T-cell (primary cell): Measurements from ENCODE around the gene VPS16. TPM values are rescaled to one million over a fixed set of nuclear protein-coding genes. Genes with fewer than 3 reads are reported as not detected.

ENCODE experiments used
- ATAC-seq, 4 experiments: fragments of 200-7000 bp in 3 of 4; fragments of 150-1000 bp in 1 of 4; cut with Tn5 transposase; replicated peaks in 1 of 4; 1 replicate in 3 of 4; 2 replicates in 1 of 4; pipeline ENCODE4 v1.10.0; 2021; ENCODE audit warnings: moderate library complexity in 3 of 4, mild to moderate bottlenecking in 2 of 4, moderate number of reproducible peaks in 1 of 4
- CTCF ChIA-PET, 2 donors: fragments of 300-600 bp; sonication (Branson Sonifier 250); formaldehyde crosslinking; loops; one replicate each; lab custom pipeline; 2022; ENCODE audit warnings: antibody characterized with exemption in 2 of 2; lab: Charles Lee
- POLR2A ChIA-PET, 2 donors: fragments of 300-600 bp; sonication (Branson Sonifier 250); formaldehyde crosslinking; loops; one replicate each; lab custom pipeline; 2022; ENCODE audit warnings: antibody characterized with exemption in 2 of 2; lab: Charles Lee
- DNase-seq, 35 experiments: peaks; one replicate each; pipeline versions ENCODE4 v3.0.0 to v3.0.0-alpha.2; 2013 to 2023
- H3K27ac ChIP-seq: one replicate; pipeline ENCODE4 v1.5.1; 2013; ENCODE audit warnings: low read length
- H3K27me3 ChIP-seq, 2 experiments: replicated peaks in 1 of 2; 1 replicate in 1 of 2; 2 replicates in 1 of 2; pipeline versions ENCODE4 v1.6.1 to v1.7.0; 2013; ENCODE audit warnings: low read length in 1 of 2, mixed read lengths in 1 of 2; ENCODE audit not compliant: control insufficient read depth in 2 of 2, insufficient read depth in 2 of 2; ENCODE audit errors: extremely low read depth in 1 of 2
- H3K36me3 ChIP-seq, 2 donors: 1 replicate in 1 of 2; 2 replicates in 1 of 2; pipeline versions ENCODE4 v1.6.1 to v1.7.0; 2013; ENCODE audit warnings: low read length in 1 of 2; ENCODE audit not compliant: control insufficient read depth in 2 of 2, insufficient read depth in 1 of 2; ENCODE audit errors: extremely low read depth in 1 of 2
- H3K4me1 ChIP-seq, 2 experiments: 1 replicate in 1 of 2; 2 replicates in 1 of 2; pipeline versions ENCODE4 v1.6.1 to v1.7.0; 2013; ENCODE audit warnings: low read length in 2 of 2, mixed read lengths in 1 of 2; ENCODE audit not compliant: insufficient read depth in 2 of 2, control insufficient read depth in 1 of 2; ENCODE audit errors: extremely low read depth in 1 of 2
- H3K4me3 ChIP-seq, 2 donors: 1 replicate in 1 of 2; 2 replicates in 1 of 2; pipeline versions ENCODE4 v1.5.1 to v1.7.0; 2013; ENCODE audit warnings: mild to moderate bottlenecking in 2 of 2, low read length in 1 of 2, moderate library complexity in 1 of 2; ENCODE audit not compliant: control insufficient read depth in 1 of 2; ENCODE audit errors: extremely low read depth in 1 of 2
- H3K9me3 ChIP-seq: 2 replicates; pipeline ENCODE4 v1.7.0; 2013
- H3K27ac Mint-ChIP-seq, 2 donors: one replicate each; pipeline ENCODE4 v1.8.0; 2020 to 2021; ENCODE audit warnings: mild to moderate bottlenecking in 2 of 2, mixed read lengths in 2 of 2
- H3K27me3 Mint-ChIP-seq, 2 donors: one replicate each; pipeline ENCODE4 v1.8.0; 2021 to 2022; ENCODE audit warnings: mixed read lengths in 2 of 2
- H3K36me3 Mint-ChIP-seq: one replicate; pipeline ENCODE4 v1.8.0; 2021; ENCODE audit warnings: mixed read lengths
- H3K4me1 Mint-ChIP-seq, 3 donors: one replicate each; pipeline ENCODE4 v1.8.0; 2020 to 2022; ENCODE audit warnings: mixed read lengths in 3 of 3, mild to moderate bottlenecking in 1 of 3
- H3K4me3 Mint-ChIP-seq, 3 donors: one replicate each; pipeline ENCODE4 v1.8.0; 2020 to 2022; ENCODE audit warnings: mild to moderate bottlenecking in 3 of 3, mixed read lengths in 3 of 3, moderate library complexity in 3 of 3
- H3K9me3 Mint-ChIP-seq, 3 donors: one replicate each; pipeline ENCODE4 v1.8.0; 2020 to 2022; ENCODE audit warnings: mixed read lengths in 3 of 3
- WGBS: methylation state at CpG from one replicate; pipeline ENCODE4 v1.1.5; 2013; ENCODE audit warnings: missing lambda C conversion rate; ENCODE audit not compliant: insufficient coverage; 5-methylcytosine and 5-hydroxymethylcytosine counted together
- total RNA-seq, 35 experiments: library from RNA in 6 of 35; stranded (reverse) in 6 of 35; fragments of 120-200 nt in 1 of 35; gene quantifications; one replicate each; pipeline versions ENCODE4 v1.2.1 to v1.2.4 and lab custom pipeline; 2013 to 2026

VPS16 gene
- total RNA-seq, 5 donors from 2014 or later (not counting 1 experiment from before 2014, with no cell fraction given), result 44.5 to 72.2 (median 68.2) TPM

GRCh38 chr20:2814076-2814475 is 26.5 kb upstream of the VPS16 start:
- peaks cover 4 to 30% of the 10 kb centered on the region in 2 experiments for H3K27me3 ChIP-seq
- no peak overlapping the region for H3K4me3 Mint-ChIP-seq
- peaks cover 24 to 38% of the 10 kb centered on the region in 2 donors for H3K27me3 Mint-ChIP-seq
- no peak overlapping the region for H3K4me3 ChIP-seq
- no peaks in the 10 kb centered on the region for H3K9me3 ChIP-seq
- H3K36me3 Mint-ChIP-seq, result no peaks in the 10 kb centered on the region
- peaks cover 0 to 7% of the 10 kb centered on the region in 2 experiments for H3K4me1 ChIP-seq
- CTCF ChIA-PET, result interaction anchor here in 1 of 2 donors (0.5 kb wide), 1 partner anchor 24 kb away, joined by 15 read pairs; no protein-coding TSS in a partner anchor
- peaks cover 4 to 10% (median 6%) of the 10 kb centered on the region in 3 donors for H3K9me3 Mint-ChIP-seq
- H3K27ac ChIP-seq, result no peak overlapping the region
- no peak overlapping the region for H3K27ac Mint-ChIP-seq
- no peaks in the 10 kb centered on the region for H3K36me3 ChIP-seq
- ATAC-seq (no peak), DNase-seq (no peak)
- no peaks in the 10 kb centered on the region for H3K4me1 Mint-ChIP-seq
- no CpG with 5 or more reads among the region's 1 CpG for WGBS
- POLR2A ChIA-PET, result no interaction called here

DNA sequence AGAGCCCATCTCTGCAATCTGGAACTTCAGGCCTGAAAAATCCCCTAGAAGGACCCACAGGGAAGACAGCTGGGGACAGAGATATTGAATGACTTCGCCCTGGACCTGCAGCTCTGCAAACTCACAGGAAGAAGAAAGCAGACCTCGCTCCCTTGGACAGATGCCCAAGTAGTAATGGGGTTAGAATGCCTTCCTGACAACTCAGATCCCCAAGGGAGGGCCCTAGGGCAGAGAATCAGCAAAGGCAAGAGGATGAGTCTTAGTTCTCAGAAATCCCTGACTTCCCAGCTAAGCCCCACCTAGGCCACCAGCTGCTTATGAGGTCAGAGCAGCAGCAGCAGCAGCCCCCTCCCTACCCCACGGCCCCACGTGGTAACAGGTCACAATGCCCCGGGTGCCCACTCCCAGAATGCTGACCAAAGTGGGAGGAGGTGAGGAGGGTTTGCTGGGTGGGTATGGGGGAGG is 25.9 kb upstream of the VPS16 start, which contains the start of gene C20orf141:
TSS of gene C20orf141 (plus strand) at position 401 of the 465 bp plus-strand sequence. CDS start 198 bp downstream, outside the sequence.
- H3K27ac Mint-ChIP-seq, result peak within 1 kb of the TSS in 1 of 2 donors; percentile 39
- DNase-seq (no peak), ATAC-seq (no peak)
- Histone ChIP-seq H3K36me3 (no peaks in the 10 kb centered on the region), H3K9me3 (no peaks in the 10 kb centered on the region), H3K4me1 (peaks cover 0 to 7% of the 10 kb centered on the region in 2 experiments), H3K27ac (no peak within 1 kb of the TSS), H3K4me3 (no peak within 1 kb of the TSS), H3K27me3 (peaks cover 4 to 33% of the 10 kb centered on the region in 2 experiments)
- ChIA-PET CTCF (no interaction called here), POLR2A (no interaction called here)
- peaks cover 4 to 10% (median 6%) of the 10 kb centered on the region in 3 donors for H3K9me3 Mint-ChIP-seq
- H3K27me3 Mint-ChIP-seq, result peaks cover 21 to 37% of the 10 kb centered on the region in 2 donors
- no peak within 1 kb of the TSS for H3K4me3 Mint-ChIP-seq
- WGBS, result 17% methylated on average over 1 of the region's 5 CpGs
- no peaks in the 10 kb centered on the region for H3K36me3 Mint-ChIP-seq
- H3K4me1 Mint-ChIP-seq, result no peaks in the 10 kb centered on the region

DNA sequence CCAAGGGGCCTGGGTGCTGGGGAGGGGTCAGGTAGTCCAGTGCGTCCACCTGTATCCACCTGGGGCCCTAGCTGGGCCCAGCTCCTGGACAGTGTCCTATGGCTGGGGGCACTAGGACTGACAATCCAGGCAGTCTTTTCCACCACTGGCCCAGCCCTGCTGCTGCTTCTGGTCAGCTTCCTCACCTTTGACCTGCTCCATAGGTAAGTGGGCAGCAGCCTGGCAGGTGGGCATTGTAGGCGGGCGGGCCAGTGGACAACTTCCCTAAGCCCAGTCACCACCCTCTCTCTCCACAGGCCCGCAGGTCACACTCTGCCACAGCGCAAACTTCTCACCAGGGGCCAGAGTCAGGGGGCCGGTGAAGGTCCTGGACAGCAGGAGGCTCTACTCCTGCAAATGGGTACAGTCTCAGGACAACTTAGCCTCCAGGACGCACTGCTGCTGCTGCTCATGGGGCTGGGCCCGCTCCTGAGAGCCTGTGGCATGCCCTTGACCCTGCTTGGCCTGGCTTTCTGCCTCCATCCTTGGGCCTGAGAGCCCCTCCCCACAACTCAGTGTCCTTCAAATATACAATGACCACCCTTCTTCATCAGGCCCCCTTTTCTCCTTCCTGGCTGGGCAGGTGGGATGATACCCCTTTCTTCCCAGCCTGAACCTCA is 25.2 kb upstream of the VPS16 start:
- Mint-ChIP-seq H3K4me1 (peaks cover 4 to 7% (median 6%) of the 10 kb centered on the region in 3 donors), H3K27me3 (peaks cover 28 to 43% of the 10 kb centered on the region in 2 donors), H3K9me3 (peaks cover 4 to 10% (median 6%) of the 10 kb centered on the region in 3 donors), H3K27ac (peak overlapping the region in 1 of 2 donors; percentile 39), H3K36me3 (no peaks in the 10 kb centered on the region), H3K4me3 (no peak overlapping the region)
- no peaks in the 10 kb centered on the region for H3K36me3 ChIP-seq
- ChIA-PET POLR2A (no interaction called here), CTCF (no interaction called here)
- no peak overlapping the region for H3K27ac ChIP-seq
- WGBS, result 83% methylated on average over 8 of the region's 8 CpGs
- H3K4me3 ChIP-seq, result no peak overlapping the region
- H3K27me3 ChIP-seq, result peaks cover 4 to 34% of the 10 kb centered on the region in 2 experiments
- H3K4me1 ChIP-seq, result peaks cover 0 to 9% of the 10 kb centered on the region in 2 experiments
- ATAC-seq (no peak), DNase-seq (no peak)
- H3K9me3 ChIP-seq, result no peaks in the 10 kb centered on the region

DNA sequence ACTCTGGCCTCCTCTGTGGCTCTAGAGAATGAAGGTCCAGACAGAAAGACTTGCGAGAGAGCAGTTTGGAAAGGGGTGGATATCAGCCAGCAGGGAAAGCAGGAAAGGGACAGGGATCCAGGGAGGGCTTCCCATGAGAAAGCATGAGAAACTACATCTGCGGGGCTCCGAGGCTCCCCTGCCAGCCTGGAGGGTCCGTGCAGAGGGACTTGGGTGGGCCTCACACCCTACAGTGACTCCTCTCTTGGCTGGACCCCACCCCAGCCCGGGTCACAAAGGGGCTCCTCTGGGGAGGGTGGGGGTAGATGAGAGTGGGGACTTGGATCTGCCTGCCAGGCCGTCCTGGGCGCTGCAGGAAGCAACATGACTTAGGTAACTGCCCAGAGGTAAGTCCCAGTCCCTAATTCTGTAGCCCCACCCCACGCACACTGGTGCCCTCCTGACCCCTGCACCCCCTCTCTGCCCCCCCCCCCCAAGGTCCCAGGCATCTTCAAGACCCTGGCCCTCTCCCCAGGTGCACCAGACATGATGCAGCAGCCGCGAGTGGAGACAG is 24.4 kb upstream of the VPS16 start, which contains the start of gene TMEM239:
TSS of gene TMEM239 (plus strand) at position 335 of the 553 bp plus-strand sequence. CDS start at position 526, 191 bp downstream.
- H3K27ac ChIP-seq, result no peak within 1 kb of the TSS
- DNase-seq, result no peak
- peaks cover 0 to 17% of the 10 kb centered on the region in 2 experiments for H3K4me1 ChIP-seq
- ATAC-seq, result no peak
- 78% methylated on average over 6 of the region's 10 CpGs for WGBS
- Mint-ChIP-seq H3K4me3 (no peak within 1 kb of the TSS), H3K27ac (peak within 1 kb of the TSS in 1 of 2 donors; percentile 39), H3K9me3 (peaks cover 4 to 10% (median 6%) of the 10 kb centered on the region in 3 donors), H3K36me3 (no peaks in the 10 kb centered on the region), H3K27me3 (peaks cover 29 to 41% of the 10 kb centered on the region in 2 donors), H3K4me1 (peaks cover 7 to 8% (median 8%) of the 10 kb centered on the region in 3 donors)
- H3K27me3 ChIP-seq, result peaks cover 4 to 41% of the 10 kb centered on the region in 2 experiments
- no peaks in the 10 kb centered on the region for H3K9me3 ChIP-seq
- ChIA-PET POLR2A (no interaction called here), CTCF (no interaction called here)
- H3K4me3 ChIP-seq, result no peak within 1 kb of the TSS
- H3K36me3 ChIP-seq, result no peaks in the 10 kb centered on the region

DNA sequence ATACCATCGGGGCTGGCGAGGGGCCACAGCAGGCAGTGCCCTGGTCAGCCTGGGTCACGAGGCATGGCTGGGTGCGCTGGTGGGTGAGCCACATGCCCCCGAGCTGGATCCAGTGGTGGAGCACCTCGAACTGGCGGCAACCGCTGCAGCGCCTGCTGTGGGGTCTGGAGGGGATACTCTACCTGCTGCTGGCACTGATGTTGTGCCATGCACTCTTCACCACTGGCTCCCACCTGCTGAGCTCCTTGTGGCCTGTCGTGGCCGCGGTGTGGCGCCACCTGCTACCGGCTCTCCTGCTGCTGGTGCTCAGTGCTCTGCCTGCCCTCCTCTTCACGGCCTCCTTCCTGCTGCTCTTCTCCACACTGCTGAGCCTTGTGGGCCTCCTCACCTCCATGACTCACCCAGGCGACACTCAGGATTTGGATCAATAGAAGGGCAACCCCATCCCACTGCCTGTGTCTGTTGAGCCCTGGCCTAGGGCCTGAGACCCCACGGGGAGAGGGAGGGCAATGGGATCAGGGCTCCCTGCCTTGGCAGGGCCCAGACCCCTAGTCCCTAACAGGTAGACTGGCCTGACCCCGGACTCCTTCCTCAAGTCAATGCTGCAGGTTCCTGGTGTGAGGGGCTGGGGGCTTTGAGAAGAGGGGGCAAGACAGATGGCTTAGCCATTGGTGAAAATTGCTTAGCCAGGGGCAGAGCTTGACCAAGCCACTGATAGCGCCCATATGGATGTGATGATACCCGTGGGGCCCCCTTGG is 23.8 kb upstream of the VPS16 start:
- 80% methylated on average over 18 of the region's 20 CpGs for WGBS
- Mint-ChIP-seq H3K9me3 (peaks cover 4 to 9% (median 6%) of the 10 kb centered on the region in 3 donors), H3K4me3 (no peak overlapping the region), H3K27ac (no peak overlapping the region), H3K4me1 (peaks cover 11 to 12% (median 12%) of the 10 kb centered on the region in 3 donors), H3K27me3 (peaks cover 31 to 40% of the 10 kb centered on the region in 2 donors), H3K36me3 (no peaks in the 10 kb centered on the region)
- peaks cover 5 to 43% of the 10 kb centered on the region in 2 experiments for H3K27me3 ChIP-seq
- POLR2A ChIA-PET, result no interaction called here
- no peaks in the 10 kb centered on the region for H3K36me3 ChIP-seq
- peak in 1 of 4 experiments; percentile 24 for ATAC-seq
- peak in 4 of 35 experiments; percentile 12 to 42 (median 18) for DNase-seq
- H3K9me3 ChIP-seq, result no peaks in the 10 kb centered on the region
- H3K4me1 ChIP-seq, result peaks cover 4 to 23% of the 10 kb centered on the region in 2 experiments
- CTCF ChIA-PET, result no interaction called here
- no peak overlapping the region for H3K27ac ChIP-seq
- H3K4me3 ChIP-seq, result no peak overlapping the region

- CTCF ChIA-PET, result no interaction called here
- POLR2A ChIA-PET, result no interaction called here
- H3K4me3 ChIP-seq, result no peak overlapping the region
- H3K27me3 Mint-ChIP-seq, result peaks cover 26 to 35% of the 10 kb centered on the region in 2 donors
- ATAC-seq (no peak), DNase-seq (no peak)
- H3K4me3 Mint-ChIP-seq, result no peak overlapping the region
- H3K9me3 Mint-ChIP-seq, result peaks cover 3 to 4% (median 4%) of the 10 kb centered on the region in 3 donors
- H3K27me3 ChIP-seq, result peaks cover 5 to 43% of the 10 kb centered on the region in 2 experiments
- WGBS, result no CpG with 5 or more reads among the region's 2 CpGs
- H3K4me1 ChIP-seq, result peaks cover 8 to 28% of the 10 kb centered on the region in 2 experiments
- H3K36me3 Mint-ChIP-seq, result no peaks in the 10 kb centered on the region
- H3K27ac Mint-ChIP-seq, result no peak overlapping the region
- H3K4me1 Mint-ChIP-seq, result peaks cover 17 to 18% (median 17%) of the 10 kb centered on the region in 3 donors
- no peak overlapping the region for H3K27ac ChIP-seq
- H3K9me3 ChIP-seq, result no peaks in the 10 kb centered on the region
- no peaks in the 10 kb centered on the region for H3K36me3 ChIP-seq
These were observed 23.2 kb upstream of the VPS16 start for GRCh38 chr20:2817341-2817726.
